ENCODE results near the gene FITM2.

DNA sequence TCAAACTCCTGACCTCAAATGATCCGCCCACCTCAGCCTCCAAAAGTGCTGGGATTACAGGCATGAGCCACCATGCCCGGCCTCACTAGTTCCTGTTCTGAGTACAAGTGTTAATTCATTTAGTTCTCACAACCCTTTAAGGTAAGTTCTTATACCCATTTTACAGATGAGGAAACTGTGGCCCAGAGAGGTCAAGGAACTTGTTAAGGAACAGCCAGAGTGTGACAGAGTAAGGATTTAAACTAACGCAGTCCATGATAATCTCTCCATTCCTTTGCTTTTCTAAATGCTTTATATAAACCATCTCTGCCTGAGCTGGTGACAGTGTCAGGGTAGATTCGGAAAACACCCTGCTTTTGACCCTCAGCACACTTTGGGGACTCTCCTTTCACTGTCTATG is 13.3 kb downstream of the FITM2 start:
- no peak for TF ChIP-seq EP300 (IDR thresholded peaks at IDR 0.05)
- TF ChIP-seq CTCF (IDR thresholded peaks at IDR 0.05): no peak
